ENCODE results near the gene ZFP62.

ZFP62 gene

GRCh38 chr5:180868960-180869359, 7.9 kb upstream of the ZFP62 start:
- DNase-seq (ENCODE audit: low read depth) = peak; percentile 24

- no peak for DNase-seq (ENCODE audit: low read depth)
Observed at GRCh38 chr5:180866985-180867384, 5.9 kb upstream of the ZFP62 start.

- no peak for DNase-seq (ENCODE audit: low read depth)
Observed at GRCh38 chr5:180865981-180866695, 5.1 kb upstream of the ZFP62 start.

- DNase-seq (ENCODE audit: low read depth) = no peak
Observed at GRCh38 chr5:180862645-180863044, 1.6 kb upstream of the ZFP62 start.

GRCh38 chr5:180860273-180860886, 696 bp downstream of the ZFP62 start:
- DNase-seq (ENCODE audit: low read depth) = no peak

- no peak for DNase-seq (ENCODE audit: low read depth)
Observed at GRCh38 chr5:180858586-180858985, 2.5 kb downstream of the ZFP62 start.

GRCh38 chr5:180853848-180854176, 7.3 kb downstream of the ZFP62 start:
- DNase-seq (ENCODE audit: low read depth) = no peak

- DNase-seq (ENCODE audit: low read depth) = no peak
Observed at GRCh38 chr5:180853121-180853847, 7.8 kb downstream of the ZFP62 start.

GRCh38 chr5:180852495-180852894, 8.6 kb downstream of the ZFP62 start:
- no peak for DNase-seq (ENCODE audit: low read depth)

- DNase-seq (ENCODE audit: low read depth) = no peak
Observed at GRCh38 chr5:180850434-180851078, 10.5 kb downstream of the ZFP62 start.

- DNase-seq (ENCODE audit: low read depth) = no peak
Observed at GRCh38 chr5:180849827-180850226, 11.2 kb downstream of the ZFP62 start.

GRCh38 chr5:180848878-180849277, 12.2 kb downstream of the ZFP62 start:
- DNase-seq (ENCODE audit: low read depth) = no peak

GRCh38 chr5:180848265-180848664, 12.8 kb downstream of the ZFP62 start:
- no peak for DNase-seq (ENCODE audit: low read depth)

GRCh38 chr5:180847026-180847425, 14.1 kb downstream of the ZFP62 start:
- DNase-seq (ENCODE audit: low read depth) = no peak

GRCh38 chr5:180844858-180845257, 16.2 kb downstream of the ZFP62 start:
- no peak for DNase-seq (ENCODE audit: low read depth)

- no peak for DNase-seq (ENCODE audit: low read depth)
Observed at GRCh38 chr5:180844432-180844831, 16.6 kb downstream of the ZFP62 start.

- no peak for DNase-seq (ENCODE audit: low read depth)
Observed at GRCh38 chr5:180839935-180840334, 21.1 kb downstream of the ZFP62 start.

- no peak for DNase-seq (ENCODE audit: low read depth)
Observed at GRCh38 chr5:180839227-180839626, 21.8 kb downstream of the ZFP62 start.

GRCh38 chr5:180837478-180837877, 23.6 kb downstream of the ZFP62 start:
- no peak for DNase-seq (ENCODE audit: low read depth)

GRCh38 chr5:180832638-180833068, 28.4 kb downstream of the ZFP62 start:
- DNase-seq (ENCODE audit: low read depth) = no peak

GRCh38 chr5:180831139-180832093, 29.7 kb downstream of the ZFP62 start:
- no peak for DNase-seq (ENCODE audit: low read depth)
